Naive B cell (primary cell): Measurements from ENCODE around the gene BFSP1. TPM values are rescaled to one million over a fixed set of nuclear protein-coding genes. Genes with fewer than 3 reads are reported as not detected.

Experiments
- ATAC-seq, 2 donors: fragments of 150-1000 bp; cut with Tn5 transposase; 2 replicates each; pipeline ENCODE4 v1.10.0; 2021; ENCODE audit warnings: low read depth in 2 of 2, mild to moderate bottlenecking in 2 of 2, moderate library complexity in 2 of 2
- DNase-seq: peaks from one replicate; pipeline ENCODE4 v3.0.0; 2022
- H3K27ac Mint-ChIP-seq, 6 donors: one replicate each; pipeline ENCODE4 v1.8.0; 2020 to 2022; ENCODE audit warnings: mild to moderate bottlenecking in 6 of 6, mixed read lengths in 6 of 6, moderate library complexity in 5 of 6, inconsistent platforms in 2 of 6
- H3K27me3 Mint-ChIP-seq, 3 donors: one replicate each; pipeline ENCODE4 v1.8.0; 2021 to 2022; ENCODE audit warnings: mixed read lengths in 3 of 3, mild to moderate bottlenecking in 1 of 3
- H3K36me3 Mint-ChIP-seq, 2 donors: one replicate each; pipeline ENCODE4 v1.8.0; 2020 to 2022; ENCODE audit warnings: mixed read lengths in 2 of 2, inconsistent platforms in 1 of 2, mild to moderate bottlenecking in 1 of 2
- H3K4me1 Mint-ChIP-seq, 3 donors: one replicate each; pipeline ENCODE4 v1.8.0; 2020 to 2022; ENCODE audit warnings: mixed read lengths in 3 of 3, inconsistent platforms in 1 of 3, mild to moderate bottlenecking in 1 of 3, moderate library complexity in 1 of 3
- H3K4me3 Mint-ChIP-seq, 8 donors: one replicate each; pipeline ENCODE4 v1.8.0; 2020 to 2022; ENCODE audit warnings: mild to moderate bottlenecking in 8 of 8, mixed read lengths in 8 of 8, moderate library complexity in 8 of 8, inconsistent platforms in 2 of 8
- H3K9me3 Mint-ChIP-seq, 7 donors: one replicate each; pipeline ENCODE4 v1.8.0; 2020 to 2022; ENCODE audit warnings: mixed read lengths in 7 of 7, mild to moderate bottlenecking in 5 of 7, inconsistent platforms in 2 of 7, moderate library complexity in 1 of 7
- polyA plus RNA-seq, 6 donors: library from polyadenylated mRNA; unstranded; fragments of 300-500 nt; fragmentation: Illumina TruSeq; gene quantifications; one replicate each; pipeline ENCODE4 v1.2.3, GENCODE V29; 2021; ENCODE audit warnings: low read depth in 6 of 6

Gene BFSP1
- polyA plus RNA-seq, 6 donors from 2014 or later: 0.16 TPM; not detected in 5

DNA sequence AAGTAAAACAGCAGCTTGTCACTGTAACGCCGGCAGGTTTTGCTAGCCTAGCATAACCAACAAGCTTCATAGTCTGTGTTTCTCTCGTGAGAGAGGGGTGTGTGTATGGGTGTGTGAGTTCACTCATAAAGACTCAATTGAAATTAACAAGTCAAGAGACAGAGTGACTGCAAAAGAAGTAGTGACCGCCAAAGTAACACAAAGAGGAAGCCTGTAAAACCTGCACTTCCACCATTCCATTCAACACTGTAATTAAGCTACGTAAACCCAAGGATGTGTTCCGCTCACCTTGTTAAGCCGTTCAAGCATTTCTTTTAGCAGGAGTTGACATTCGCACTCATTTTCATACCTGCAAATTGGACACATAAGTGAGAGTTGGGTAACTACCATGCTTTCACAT is 6.6 kb downstream of the BFSP1 start:
- H3K27ac Mint-ChIP-seq: no peak overlapping the region
- no peaks in the 10 kb centered on the region for H3K9me3 Mint-ChIP-seq
- ATAC-seq: no peak
- peaks cover 0 to 5% (median 0%) of the 10 kb centered on the region in 3 donors for H3K4me1 Mint-ChIP-seq
- DNase-seq: no peak
- H3K4me3 Mint-ChIP-seq: no peak overlapping the region
- peaks cover 7 to 42% (median 15%) of the 10 kb centered on the region in 3 donors for H3K27me3 Mint-ChIP-seq
- H3K36me3 Mint-ChIP-seq: no peaks in the 10 kb centered on the region

DNA sequence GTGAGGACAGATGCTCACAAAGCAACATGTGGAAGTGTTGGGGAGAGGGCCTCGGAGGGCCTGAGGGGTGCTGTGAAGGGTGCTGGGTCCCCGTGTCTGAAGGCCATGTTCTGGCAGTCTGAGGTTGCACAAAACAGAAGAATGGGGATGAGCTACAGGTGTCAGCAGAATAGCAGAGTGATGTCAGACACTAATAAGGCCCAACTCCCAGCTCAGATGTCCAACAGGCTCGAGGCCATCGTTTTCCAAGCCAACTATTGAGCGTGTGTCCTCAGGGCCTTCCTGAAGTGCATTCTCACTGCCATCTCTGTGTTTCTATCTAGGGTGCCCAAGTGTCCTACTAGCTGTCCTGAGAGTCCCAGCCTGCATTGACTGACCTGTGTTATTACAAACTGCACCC is 7.9 kb downstream of the BFSP1 start:
- Mint-ChIP-seq H3K9me3 (no peaks in the 10 kb centered on the region), H3K36me3 (no peaks in the 10 kb centered on the region), H3K27me3 (peaks cover 0 to 32% (median 9%) of the 10 kb centered on the region in 3 donors), H3K4me3 (no peak overlapping the region), H3K4me1 (peaks cover 0 to 5% (median 0%) of the 10 kb centered on the region in 3 donors), H3K27ac (peak overlapping the region in 2 of 6 donors; percentile 22 to 32)
- DNase-seq (no peak), ATAC-seq (no peak)

DNA sequence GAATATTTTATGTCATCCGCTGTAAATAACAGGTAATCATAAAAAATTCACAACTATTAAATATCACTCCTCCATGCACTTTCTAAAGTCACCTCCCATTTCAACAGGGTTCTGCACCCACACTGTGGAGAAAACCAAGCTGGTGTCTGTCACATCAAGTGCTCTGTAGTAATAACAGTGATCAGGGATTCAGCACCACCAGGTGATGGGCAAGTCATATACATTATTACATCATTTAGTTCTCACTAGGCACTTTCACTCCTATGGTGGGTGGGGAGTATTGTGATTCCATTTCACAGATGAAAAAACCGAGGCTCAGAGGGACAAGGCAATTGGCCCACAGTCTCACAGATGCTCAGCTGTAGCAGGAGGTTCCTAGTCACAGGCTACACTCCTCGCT is 8.7 kb downstream of the BFSP1 start:
- Mint-ChIP-seq H3K27ac (no peak overlapping the region), H3K4me1 (peaks cover 0 to 5% (median 0%) of the 10 kb centered on the region in 3 donors), H3K9me3 (no peaks in the 10 kb centered on the region), H3K27me3 (peaks cover 0 to 35% (median 9%) of the 10 kb centered on the region in 3 donors), H3K4me3 (no peak overlapping the region), H3K36me3 (no peaks in the 10 kb centered on the region)
- ATAC-seq: no peak
- DNase-seq: no peak

DNA sequence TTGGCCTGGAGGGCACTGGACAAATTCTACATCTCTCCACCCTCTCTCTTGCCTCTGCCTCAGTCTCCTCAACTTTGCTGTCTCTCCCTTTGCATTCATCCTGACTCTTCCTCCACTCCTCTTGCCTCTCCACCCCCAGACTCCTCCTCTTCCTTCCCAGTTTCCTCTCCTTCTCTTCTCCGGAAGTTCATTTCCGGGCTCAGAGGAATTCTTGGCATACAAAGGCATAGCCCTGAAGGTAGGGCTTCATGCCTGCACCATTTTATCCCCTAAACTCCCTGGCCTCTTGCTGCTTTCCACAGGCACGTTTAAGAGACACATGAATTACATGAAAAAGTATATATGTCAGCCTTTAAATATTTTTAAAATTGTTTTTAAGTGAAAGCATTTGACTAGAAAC is 10.6 kb downstream of the BFSP1 start:
- no peak for DNase-seq
- peak overlapping the region in 1 of 6 donors; percentile 21 for H3K27ac Mint-ChIP-seq

DNA sequence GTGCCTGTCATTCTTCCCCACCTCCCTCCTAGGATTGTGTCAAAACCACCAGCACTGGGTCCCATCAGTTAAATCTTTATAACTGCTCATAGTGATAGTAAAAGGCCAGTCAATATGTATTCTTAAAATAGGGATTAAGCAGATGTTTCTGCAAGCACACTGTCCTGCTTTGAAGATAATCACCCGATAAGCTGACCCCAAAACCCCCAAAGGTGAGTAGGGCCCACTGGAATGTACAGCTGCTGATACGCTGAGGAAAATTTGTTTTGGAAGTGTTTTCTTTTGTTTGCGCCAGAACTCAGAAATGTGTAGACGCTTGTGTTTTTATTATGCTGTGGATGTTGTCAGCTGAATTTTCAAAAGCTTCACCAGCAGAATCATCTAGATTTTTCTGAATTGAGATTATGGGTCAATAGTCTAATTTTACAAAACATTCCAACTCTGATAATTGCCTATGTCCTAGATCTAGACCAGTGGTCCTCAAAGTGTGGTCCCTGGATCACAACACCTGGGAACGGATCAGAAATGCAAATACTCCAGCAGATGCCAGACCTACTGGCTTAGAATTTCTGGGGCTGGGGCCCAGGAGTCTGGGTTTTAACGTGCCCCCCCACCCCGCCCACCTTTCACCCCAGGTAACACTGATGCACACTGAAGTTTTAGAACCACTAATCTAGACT is 11.4 kb downstream of the BFSP1 start:
- no peak for DNase-seq
- ATAC-seq: no peak
- H3K9me3 Mint-ChIP-seq: no peaks in the 10 kb centered on the region
- no peak overlapping the region for H3K4me3 Mint-ChIP-seq
- H3K36me3 Mint-ChIP-seq: no peaks in the 10 kb centered on the region
- H3K4me1 Mint-ChIP-seq: peaks cover 0 to 5% (median 0%) of the 10 kb centered on the region in 3 donors
- no peak overlapping the region for H3K27ac Mint-ChIP-seq
- H3K27me3 Mint-ChIP-seq: peaks cover 3 to 37% (median 9%) of the 10 kb centered on the region in 3 donors

More for the DNA sequence above, 10.6 kb downstream of the BFSP1 start:
- ATAC-seq: no peak
- peaks cover 3 to 34% (median 9%) of the 10 kb centered on the region in 3 donors for H3K27me3 Mint-ChIP-seq
- H3K4me3 Mint-ChIP-seq: peak overlapping the region in 1 of 8 donors; percentile 11
- no peaks in the 10 kb centered on the region for H3K9me3 Mint-ChIP-seq
- H3K36me3 Mint-ChIP-seq: no peaks in the 10 kb centered on the region
- H3K4me1 Mint-ChIP-seq: peaks cover 0 to 5% (median 0%) of the 10 kb centered on the region in 3 donors

- Mint-ChIP-seq H3K27ac (no peak overlapping the region), H3K27me3 (peaks cover 3 to 44% (median 10%) of the 10 kb centered on the region in 3 donors), H3K4me1 (peaks cover 0 to 5% (median 0%) of the 10 kb centered on the region in 3 donors), H3K4me3 (no peak overlapping the region), H3K36me3 (no peaks in the 10 kb centered on the region), H3K9me3 (no peaks in the 10 kb centered on the region)
- DNase-seq (no peak), ATAC-seq (no peak)
These were observed 12.7 kb downstream of the BFSP1 start for GRCh38 chr20:17518339-17519052.

GRCh38 chr20:17515053-17515452 is 16.1 kb downstream of the BFSP1 start:
- Mint-ChIP-seq H3K4me3 (no peak overlapping the region), H3K36me3 (no peaks in the 10 kb centered on the region), H3K27me3 (peaks cover 3 to 33% (median 19%) of the 10 kb centered on the region in 3 donors), H3K9me3 (no peaks in the 10 kb centered on the region), H3K27ac (no peak overlapping the region), H3K4me1 (no peaks in the 10 kb centered on the region)
- DNase-seq: no peak
- ATAC-seq: no peak

DNA sequence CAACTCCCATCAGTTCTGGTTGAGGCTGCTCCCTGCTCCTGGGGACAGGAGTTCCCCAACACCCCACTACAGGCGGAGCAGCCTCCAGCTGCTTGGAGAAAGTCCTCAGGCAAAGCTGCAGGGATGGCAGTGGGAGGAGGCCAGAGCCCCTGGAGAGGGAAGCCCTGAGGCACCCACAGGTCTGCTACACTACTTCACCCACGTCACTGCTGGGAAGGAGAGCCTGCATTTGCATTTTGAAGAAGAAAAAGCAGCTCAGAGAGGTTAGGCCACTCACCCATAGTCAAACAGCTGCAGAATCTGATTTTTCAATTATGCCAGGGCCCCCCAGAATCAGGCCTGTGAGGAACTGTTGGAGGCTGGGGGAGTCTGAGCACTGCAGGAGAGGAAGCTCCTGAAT is 17.2 kb downstream of the BFSP1 start:
- Mint-ChIP-seq H3K4me1 (no peaks in the 10 kb centered on the region), H3K27ac (no peak overlapping the region), H3K27me3 (peaks cover 3 to 42% (median 23%) of the 10 kb centered on the region in 3 donors), H3K36me3 (no peaks in the 10 kb centered on the region), H3K9me3 (no peaks in the 10 kb centered on the region), H3K4me3 (no peak overlapping the region)
- ATAC-seq (no peak), DNase-seq (no peak)

DNA sequence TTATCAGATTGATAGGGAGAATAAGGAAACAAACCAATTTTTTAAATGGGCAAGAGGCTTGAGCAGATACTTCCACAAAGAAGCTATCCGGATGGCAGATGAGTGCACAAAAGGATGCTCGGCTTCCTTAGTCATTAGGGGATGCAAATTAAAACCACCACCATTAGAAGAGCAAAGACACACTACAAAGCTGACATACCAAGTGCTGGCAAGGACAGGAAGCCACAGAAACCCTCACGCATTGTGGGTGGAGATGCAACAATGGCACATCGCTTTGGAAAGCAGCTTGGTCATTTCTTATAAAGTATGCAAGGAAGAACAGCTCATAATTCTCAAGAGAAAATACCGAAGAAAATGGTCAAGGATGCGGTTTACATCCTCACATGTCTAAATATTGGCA is 19.8 kb downstream of the BFSP1 start:
- DNase-seq (no peak), ATAC-seq (no peak)
- Mint-ChIP-seq H3K27ac (no peak overlapping the region), H3K36me3 (no peaks in the 10 kb centered on the region), H3K27me3 (peaks cover 0 to 39% (median 30%) of the 10 kb centered on the region in 3 donors), H3K4me3 (no peak overlapping the region), H3K4me1 (no peaks in the 10 kb centered on the region), H3K9me3 (no peaks in the 10 kb centered on the region)

- DNase-seq (no peak), ATAC-seq (no peak)
- Mint-ChIP-seq H3K36me3 (no peaks in the 10 kb centered on the region), H3K9me3 (no peaks in the 10 kb centered on the region), H3K27ac (no peak overlapping the region), H3K4me3 (no peak overlapping the region), H3K27me3 (peaks cover 0 to 33% (median 30%) of the 10 kb centered on the region in 3 donors), H3K4me1 (peaks cover 0 to 6% (median 6%) of the 10 kb centered on the region in 3 donors)
These were observed 20.6 kb downstream of the BFSP1 start for GRCh38 chr20:17510548-17510947.

DNA sequence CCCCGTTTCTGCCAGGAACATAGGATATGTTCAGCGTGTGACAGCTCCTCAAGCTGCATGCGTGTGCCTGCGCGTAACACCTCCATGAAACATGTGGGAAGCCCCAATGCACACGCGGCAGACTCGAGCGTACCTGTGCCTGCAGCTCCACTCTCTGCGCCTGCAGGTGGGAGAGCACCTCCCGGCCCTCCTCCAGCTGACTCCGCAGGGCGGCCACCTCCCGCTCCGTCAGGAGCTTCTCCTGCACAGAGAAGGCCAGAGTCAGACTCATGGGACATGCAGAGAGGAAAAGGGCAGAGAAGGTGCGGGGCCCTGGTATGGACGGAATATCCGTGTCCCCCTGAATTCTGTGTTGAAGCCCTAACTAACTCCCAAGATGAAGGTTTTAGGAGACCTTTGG is 22.4 kb downstream of the BFSP1 start:
- Mint-ChIP-seq H3K4me3 (no peak overlapping the region), H3K36me3 (no peaks in the 10 kb centered on the region), H3K27me3 (peaks cover 0 to 30% (median 25%) of the 10 kb centered on the region in 3 donors), H3K27ac (no peak overlapping the region), H3K4me1 (peaks cover 5 to 19% (median 15%) of the 10 kb centered on the region in 3 donors), H3K9me3 (no peaks in the 10 kb centered on the region)
- DNase-seq (no peak), ATAC-seq (no peak)

DNA sequence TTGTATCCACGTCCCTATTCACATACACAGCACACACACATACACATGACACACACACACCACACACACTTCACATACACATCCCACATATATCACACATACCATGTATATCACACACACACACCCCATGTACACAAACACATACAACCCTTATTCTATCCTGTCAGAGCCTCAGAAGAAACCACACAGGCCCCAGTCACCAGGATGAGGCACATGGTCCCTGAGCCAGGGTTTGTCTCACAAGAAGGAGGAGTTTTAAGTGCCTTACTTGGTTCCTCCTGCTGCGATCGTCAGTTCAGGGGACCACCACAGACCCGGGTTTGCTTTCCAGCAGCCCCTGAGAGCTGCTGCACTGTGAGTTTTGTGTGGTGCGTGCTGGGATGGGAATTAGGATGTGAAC is 23.6 kb downstream of the BFSP1 start:
- no peak overlapping the region for H3K27ac Mint-ChIP-seq
- H3K36me3 Mint-ChIP-seq: no peaks in the 10 kb centered on the region
- no peak for DNase-seq

GRCh38 chr20:17507032-17507431 is 24.1 kb downstream of the BFSP1 start:
- H3K4me1 Mint-ChIP-seq: peaks cover 5 to 19% (median 15%) of the 10 kb centered on the region in 3 donors
- no peak for DNase-seq
- H3K9me3 Mint-ChIP-seq: no peaks in the 10 kb centered on the region
- peak overlapping the region in 2 of 8 donors; percentile 8 to 68 for H3K4me3 Mint-ChIP-seq
- H3K27ac Mint-ChIP-seq: no peak overlapping the region
- no peak for ATAC-seq
- H3K36me3 Mint-ChIP-seq: no peaks in the 10 kb centered on the region
- H3K27me3 Mint-ChIP-seq: peaks cover 0 to 22% (median 17%) of the 10 kb centered on the region in 3 donors

More for the DNA sequence above, 23.6 kb downstream of the BFSP1 start:
- ATAC-seq: no peak
- Mint-ChIP-seq H3K4me1 (peaks cover 5 to 19% (median 15%) of the 10 kb centered on the region in 3 donors), H3K9me3 (no peaks in the 10 kb centered on the region), H3K27me3 (peaks cover 0 to 22% (median 17%) of the 10 kb centered on the region in 3 donors), H3K4me3 (peak overlapping the region in 2 of 8 donors; percentile 8 to 44)
